ENCODE data around the gene SUFU.
"Not testable (repeated sequence)": the region's sequence is repeated elsewhere in the genome, so short reads cannot be mapped to it uniquely, and the experiment has no call there.

The SUFU gene

GRCh38 chr10:102524746-102525145 lies 21.0 kb downstream of the SUFU start:
- no peak for DNase-seq (ENCODE audit: low read depth)
- TF ChIP-seq, protein P1, sequence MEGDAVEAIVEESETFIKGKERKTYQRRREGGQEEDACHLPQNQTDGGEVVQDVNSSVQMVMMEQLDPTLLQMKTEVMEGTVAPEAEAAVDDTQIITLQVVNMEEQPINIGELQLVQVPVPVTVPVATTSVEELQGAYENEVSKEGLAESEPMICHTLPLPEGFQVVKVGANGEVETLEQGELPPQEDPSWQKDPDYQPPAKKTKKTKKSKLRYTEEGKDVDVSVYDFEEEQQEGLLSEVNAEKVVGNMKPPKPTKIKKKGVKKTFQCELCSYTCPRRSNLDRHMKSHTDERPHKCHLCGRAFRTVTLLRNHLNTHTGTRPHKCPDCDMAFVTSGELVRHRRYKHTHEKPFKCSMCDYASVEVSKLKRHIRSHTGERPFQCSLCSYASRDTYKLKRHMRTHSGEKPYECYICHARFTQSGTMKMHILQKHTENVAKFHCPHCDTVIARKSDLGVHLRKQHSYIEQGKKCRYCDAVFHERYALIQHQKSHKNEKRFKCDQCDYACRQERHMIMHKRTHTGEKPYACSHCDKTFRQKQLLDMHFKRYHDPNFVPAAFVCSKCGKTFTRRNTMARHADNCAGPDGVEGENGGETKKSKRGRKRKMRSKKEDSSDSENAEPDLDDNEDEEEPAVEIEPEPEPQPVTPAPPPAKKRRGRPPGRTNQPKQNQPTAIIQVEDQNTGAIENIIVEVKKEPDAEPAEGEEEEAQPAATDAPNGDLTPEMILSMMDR (conservative IDR thresholded peaks at IDR 0.05; ENCODE audit: low read depth, low read length) = no peak
- no peak overlapping the region for H3K4me3 ChIP-seq (ENCODE audit: low read depth, low read length)

GRCh38 chr10:102527546-102527945 lies 23.8 kb downstream of the SUFU start:
- no peak for DNase-seq (ENCODE audit: low read depth)
- H3K4me3 ChIP-seq (ENCODE audit: low read depth, low read length) = no peak overlapping the region
- TF ChIP-seq, protein P1 (conservative IDR thresholded peaks at IDR 0.05; ENCODE audit: low read depth, low read length) = no peak

DNA sequence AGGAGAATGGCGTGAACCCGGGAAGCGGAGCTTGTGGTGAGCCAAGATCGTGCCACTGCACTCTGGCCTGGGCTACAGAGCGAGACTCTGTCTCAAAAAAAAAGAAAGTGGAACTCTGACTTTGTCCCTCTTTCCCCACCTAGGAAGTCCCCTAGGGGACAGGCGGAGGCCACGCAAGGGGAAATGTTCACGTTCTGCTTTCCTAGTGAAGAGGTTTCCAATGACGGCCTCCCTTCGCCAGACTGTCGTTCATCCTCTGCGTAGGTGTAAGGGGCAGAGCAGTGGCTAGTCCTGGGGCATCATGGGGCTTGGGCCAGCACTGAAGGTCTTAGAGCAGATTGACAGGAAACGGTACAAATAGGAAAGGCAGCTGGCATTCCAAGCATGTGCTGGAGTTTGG lies 30.6 kb downstream of the SUFU start:
- DNase-seq (ENCODE audit: low read depth) = no peak
- no peak overlapping the region for H3K4me3 ChIP-seq (ENCODE audit: low read depth, low read length)
- TF ChIP-seq, protein P1 (conservative IDR thresholded peaks at IDR 0.05; ENCODE audit: low read depth, low read length) = no peak

DNA sequence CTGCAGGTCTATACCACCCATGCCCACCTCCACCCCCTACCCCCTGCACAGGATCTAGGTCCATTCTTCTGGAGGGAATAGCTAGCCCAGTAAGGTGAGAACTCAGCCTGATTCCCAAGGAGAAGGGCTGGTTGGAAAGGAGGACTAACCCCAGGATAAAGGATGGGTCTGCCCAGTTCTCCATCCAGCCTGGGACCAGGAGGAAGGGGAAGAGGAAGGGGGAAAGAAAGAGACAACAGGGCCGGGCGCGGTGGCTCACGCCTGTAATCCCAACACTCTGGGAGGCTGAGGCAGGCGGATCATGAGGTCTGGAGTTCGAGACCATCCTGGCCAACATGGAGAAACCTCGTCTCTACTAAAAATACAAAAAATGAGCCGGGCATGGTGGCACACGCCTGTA lies 31.2 kb downstream of the SUFU start:
- not testable (repeated sequence) for H3K4me3 ChIP-seq (ENCODE audit: low read depth, low read length); DNase-seq (ENCODE audit: low read depth)

GRCh38 chr10:102535481-102536147 lies 31.8 kb downstream of the SUFU start:
- DNase-seq (ENCODE audit: low read depth) = no peak
- TF ChIP-seq, protein P1 (conservative IDR thresholded peaks at IDR 0.05; ENCODE audit: low read depth, low read length) = no peak

GRCh38 chr10:102537367-102537766 lies 33.6 kb downstream of the SUFU start:
- DNase-seq (ENCODE audit: low read depth) = no peak
- H3K4me3 ChIP-seq (ENCODE audit: low read depth, low read length) = no peak overlapping the region
- TF ChIP-seq, protein P1 (conservative IDR thresholded peaks at IDR 0.05; ENCODE audit: low read depth, low read length) = no peak

More at GRCh38 chr10:102535481-102536147, 31.8 kb downstream of the SUFU start:
- no peak overlapping the region for H3K4me3 ChIP-seq (ENCODE audit: low read depth, low read length)

DNA sequence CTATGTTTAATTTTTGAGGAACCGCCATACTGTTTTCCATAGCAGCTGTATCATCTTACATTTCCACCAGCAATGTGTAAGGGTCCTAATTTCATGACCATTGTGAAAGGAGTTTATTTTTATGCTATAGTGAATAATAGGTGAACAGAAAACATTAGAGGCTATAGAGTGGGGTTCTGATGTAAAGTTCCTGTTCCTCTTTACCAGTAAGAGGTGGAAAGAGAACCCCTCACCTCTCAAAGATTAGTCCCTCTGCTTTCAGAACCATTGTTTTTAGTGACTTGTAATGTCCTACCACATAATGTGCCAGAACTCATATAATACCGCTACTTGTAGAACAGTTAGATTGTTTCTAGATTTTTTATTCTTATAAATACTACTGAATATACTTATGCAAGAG lies 34.2 kb downstream of the SUFU start:
- H3K4me3 ChIP-seq (ENCODE audit: low read depth, low read length) = no peak overlapping the region
- DNase-seq (ENCODE audit: low read depth) = no peak
- TF ChIP-seq, protein P1 (conservative IDR thresholded peaks at IDR 0.05; ENCODE audit: low read depth, low read length) = no peak
